H54 (cell line): ENCODE data around the gene SLC6A1.

ENCODE experiments used
- DNase-seq: peaks from one replicate; pipeline ENCODE4 v3.0.0; 2011; ENCODE audit warnings: low spot score, mixed read lengths; ENCODE audit not compliant: insufficient read length
- FAIRE-seq: peaks from 3 replicates; lab custom pipeline; 2011; peaks lifted over from hg19 to GRCh38; lab: Jason Lieb, UNC
- POLR2A ChIP-seq: IDR thresholded peaks from 2 replicates; pipeline ENCODE4 v1.6.1; 2011; ENCODE audit warnings: low read depth, mild to moderate bottlenecking, low read length

The SLC6A1 gene

DNA sequence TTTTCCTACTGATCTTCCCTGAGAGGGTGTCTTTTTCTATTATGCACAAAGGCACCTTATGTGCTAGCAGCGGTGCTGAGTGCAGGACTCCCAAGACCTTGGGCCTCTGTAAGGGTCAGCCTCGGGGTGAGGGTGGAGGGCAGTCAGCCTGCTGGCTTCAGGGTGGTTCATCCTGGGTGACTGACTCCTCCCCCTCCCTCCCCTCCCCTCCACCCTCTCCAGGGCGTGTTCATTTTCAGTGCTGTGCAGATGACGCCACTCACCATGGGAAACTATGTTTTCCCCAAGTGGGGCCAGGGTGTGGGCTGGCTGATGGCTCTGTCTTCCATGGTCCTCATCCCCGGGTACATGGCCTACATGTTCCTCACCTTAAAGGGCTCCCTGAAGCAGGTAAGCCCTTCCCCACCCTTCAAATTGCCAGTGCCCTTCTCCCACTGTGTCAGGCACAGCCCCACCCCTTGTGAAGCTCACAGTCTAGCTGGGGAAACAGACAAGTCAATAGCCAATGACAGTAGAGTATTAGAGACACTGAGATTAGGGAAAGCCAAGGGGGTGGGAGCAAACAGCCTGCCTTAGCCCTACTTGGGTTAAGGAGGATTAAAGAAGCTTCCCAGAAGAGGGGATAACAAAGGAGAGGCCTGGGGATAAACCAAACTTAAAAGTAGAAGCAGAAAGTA lies 41.9 kb downstream of the SLC6A1 start:
- TF ChIP-seq POLR2A: no peak
- FAIRE-seq: no peak

GRCh38 chr3:11035757-11036505 lies 43.4 kb downstream of the SLC6A1 start:
- DNase-seq (no peak), FAIRE-seq (no peak)
- no peak for TF ChIP-seq POLR2A

More for the DNA sequence above, 41.9 kb downstream of the SLC6A1 start:
- no peak for DNase-seq

DNA sequence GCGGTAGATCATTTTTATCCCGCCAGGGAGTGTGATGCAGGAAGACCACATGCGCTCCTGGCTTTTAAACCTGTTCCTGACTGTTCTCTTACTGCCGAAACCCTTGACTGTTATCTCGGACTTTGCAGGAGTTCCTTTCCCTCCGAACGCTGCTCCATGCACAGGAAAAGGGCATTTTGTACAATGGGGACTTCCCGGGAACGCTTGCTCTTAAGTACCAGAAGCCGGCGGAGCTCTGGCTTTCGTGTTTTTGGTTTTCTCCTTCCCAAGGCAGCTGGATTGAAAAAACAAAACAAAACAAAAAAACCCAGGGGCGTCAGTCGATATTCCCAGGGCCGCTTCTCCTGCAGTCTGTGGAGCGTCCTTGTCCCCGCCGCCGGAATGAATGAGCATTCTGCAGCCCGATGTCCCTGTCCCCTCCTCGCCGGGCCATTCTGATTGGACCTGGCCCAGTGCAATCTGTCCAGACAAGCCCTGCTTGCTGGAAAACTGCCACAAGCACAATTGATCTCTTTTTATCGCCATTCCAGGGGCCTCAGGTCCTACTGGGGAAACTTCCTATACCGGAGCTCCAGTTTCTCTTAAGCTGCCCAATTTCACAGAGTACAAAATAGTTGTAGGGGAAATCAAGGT lies 44.8 kb downstream of the SLC6A1 start:
- no peak for FAIRE-seq
- no peak for DNase-seq
- TF ChIP-seq POLR2A: no peak

DNA sequence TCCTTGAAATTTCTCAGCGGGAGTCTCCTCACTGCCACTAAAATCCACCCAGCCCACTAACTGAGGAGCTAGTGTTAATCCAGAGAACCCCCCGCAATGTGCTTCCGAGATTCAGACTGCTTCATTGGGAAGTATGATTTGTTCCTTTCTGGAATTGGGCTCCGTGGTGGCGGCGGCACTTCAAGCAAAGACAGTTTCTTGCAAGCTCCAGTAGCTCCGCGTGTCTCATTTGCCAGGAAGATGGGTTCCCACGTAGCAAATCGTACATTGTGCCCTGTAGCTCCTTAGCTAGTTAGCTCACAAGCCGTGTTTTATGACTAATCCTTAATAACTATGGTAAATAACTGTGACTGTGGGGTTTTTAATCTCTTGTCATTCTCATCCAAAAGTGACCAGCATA lies 45.4 kb downstream of the SLC6A1 start:
- no peak for FAIRE-seq
- TF ChIP-seq POLR2A: no peak
- no peak for DNase-seq

DNA sequence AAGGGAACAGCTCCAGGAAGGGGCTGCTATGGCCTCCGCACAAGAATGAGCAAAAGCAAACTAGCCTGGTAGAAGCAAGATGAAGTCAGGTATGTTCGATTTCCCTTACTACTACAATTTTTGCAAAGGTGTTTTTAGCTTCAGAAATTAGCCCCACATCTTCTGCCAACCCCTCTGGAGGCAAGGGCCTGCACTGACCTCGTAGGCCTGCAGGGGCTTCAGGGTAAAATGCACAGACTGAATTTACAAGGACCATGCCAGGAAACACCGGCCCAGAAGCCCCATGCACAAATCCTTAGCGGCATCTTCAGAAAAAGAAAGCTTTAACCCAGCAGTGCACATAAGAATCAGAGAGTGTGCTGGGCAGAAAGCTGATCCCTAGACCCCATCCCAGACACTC lies 53.0 kb downstream of the SLC6A1 start:
- FAIRE-seq (no peak), DNase-seq (no peak)
- no peak for TF ChIP-seq POLR2A

- no peak for TF ChIP-seq POLR2A
- no peak for DNase-seq
- no peak for FAIRE-seq
Observed at GRCh38 chr3:11047500-11047899, 55.0 kb downstream of the SLC6A1 start.

GRCh38 chr3:11050666-11051323 lies 58.2 kb downstream of the SLC6A1 start:
- FAIRE-seq (no peak), DNase-seq (no peak)
- TF ChIP-seq POLR2A: no peak

- FAIRE-seq: no peak
- TF ChIP-seq POLR2A: no peak
- DNase-seq: no peak
Observed at GRCh38 chr3:11053926-11054503, 61.5 kb downstream of the SLC6A1 start.

DNA sequence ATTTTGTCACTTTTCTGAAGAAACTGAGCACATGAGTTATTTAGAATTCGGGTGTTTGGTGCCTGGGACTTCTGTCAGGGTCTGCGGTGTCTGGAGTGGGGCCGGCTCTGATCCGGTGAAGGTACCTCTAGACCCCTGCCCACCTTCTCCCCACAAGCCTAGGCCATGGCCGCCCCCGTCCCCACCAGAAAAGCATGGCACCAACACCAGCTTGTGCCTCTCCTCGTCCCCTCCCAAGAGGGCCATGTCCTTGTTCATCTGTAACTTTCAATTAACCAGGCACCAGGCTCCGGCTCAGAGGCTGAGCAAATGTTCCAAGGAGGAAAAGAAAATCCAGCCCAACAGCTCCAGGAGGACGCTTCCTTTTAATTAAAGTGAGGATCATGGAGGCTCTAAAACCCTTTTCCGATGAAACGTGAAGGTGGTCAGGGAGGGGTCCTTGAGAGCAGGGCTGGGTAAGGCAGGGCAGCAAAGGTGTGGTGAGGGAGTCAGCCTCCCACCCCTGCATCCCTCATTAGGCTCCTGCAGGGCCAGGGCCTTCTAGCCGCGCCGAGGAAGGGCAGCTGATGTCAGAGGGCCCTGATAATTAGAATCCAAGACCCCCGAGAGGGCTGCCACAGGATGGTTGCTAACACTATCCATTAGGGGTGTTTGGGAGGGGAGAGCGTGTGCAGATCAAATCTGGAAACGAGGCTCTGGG lies 62.3 kb downstream of the SLC6A1 start:
- no peak for TF ChIP-seq POLR2A
- no peak for FAIRE-seq
- no peak for DNase-seq

DNA sequence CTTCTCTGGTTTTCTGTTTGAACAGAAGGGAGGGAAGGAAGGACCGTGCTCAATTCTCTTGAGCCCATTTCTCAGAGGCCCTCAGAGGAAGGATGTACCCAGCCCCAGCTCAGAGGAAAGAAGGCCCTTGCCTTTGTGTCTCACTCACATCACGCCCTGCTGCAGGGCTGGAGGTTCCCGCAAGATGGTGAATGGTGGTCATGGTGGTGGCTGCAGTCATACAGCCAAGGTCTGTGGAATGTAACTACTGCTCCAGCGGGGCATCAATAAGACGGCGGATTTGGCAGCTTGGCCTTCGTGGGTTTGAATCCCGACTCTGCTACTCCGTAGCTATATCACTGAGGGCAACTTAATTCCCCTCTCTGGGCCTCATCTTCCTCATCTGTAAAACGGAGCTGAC lies 62.9 kb downstream of the SLC6A1 start:
- no peak for FAIRE-seq
- DNase-seq: no peak

DNA sequence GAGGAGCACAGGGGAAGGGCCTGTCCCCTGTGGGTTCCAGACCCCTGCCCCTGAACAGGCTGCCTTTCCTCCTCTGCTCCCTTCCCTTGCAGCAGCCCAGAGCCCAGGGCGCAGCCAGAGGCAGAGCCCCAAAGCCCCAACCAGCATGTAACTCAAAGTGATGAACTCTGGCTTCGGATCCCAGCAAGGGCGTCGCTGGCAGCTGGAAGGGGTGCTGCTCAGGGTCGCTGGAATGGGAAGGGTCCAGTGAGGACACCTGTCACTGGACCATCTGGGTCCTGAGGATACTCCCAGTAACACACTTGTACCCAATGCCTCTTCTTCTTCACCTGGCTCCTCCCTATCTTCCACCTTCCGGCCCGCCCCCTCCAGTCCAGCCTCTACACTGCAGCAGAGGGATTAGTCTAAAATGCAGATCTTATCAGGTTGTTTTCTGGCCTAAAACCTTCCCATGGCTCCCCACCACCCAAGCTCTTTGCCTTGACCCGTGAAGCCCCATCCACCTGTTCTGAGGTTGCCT lies 64.0 kb downstream of the SLC6A1 start:
- no peak for FAIRE-seq
- no peak for TF ChIP-seq POLR2A
- DNase-seq: no peak

More for the DNA sequence above, 62.9 kb downstream of the SLC6A1 start:
- TF ChIP-seq POLR2A: no peak

- no peak for FAIRE-seq
- TF ChIP-seq POLR2A: no peak
- no peak for DNase-seq
Observed at GRCh38 chr3:11057655-11058054, 65.1 kb downstream of the SLC6A1 start.
